ENCODE measurements around the gene CDHR4. TPM values are rescaled to one million over a fixed set of nuclear protein-coding genes. Genes with fewer than 3 reads are reported as not detected.

CDHR4 gene
- total and polyA plus RNA-seq, 9 of the 15 experiments (the other 6 are each of a cell fraction or from before 2014, with no cell fraction given): 0.21 TPM; not detected in 8

DNA sequence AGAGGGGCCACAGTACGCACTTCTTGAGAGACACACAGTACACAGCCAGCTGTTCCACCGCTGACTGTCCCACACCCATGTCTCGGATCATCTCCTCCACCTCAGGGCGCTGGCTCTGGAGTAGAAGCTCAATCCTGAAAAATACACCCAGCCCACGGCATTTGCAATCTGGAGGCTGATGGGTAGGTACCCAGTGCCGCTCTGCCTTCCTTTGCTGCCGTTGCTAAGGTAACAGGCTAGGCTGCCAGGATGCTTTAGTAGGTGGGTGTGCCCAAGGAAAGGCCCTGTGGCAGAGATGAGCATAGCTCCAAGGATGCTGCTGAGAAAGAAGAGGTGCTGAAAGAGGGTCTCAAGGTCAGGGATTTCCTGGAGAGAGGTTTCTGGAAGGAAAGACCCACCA is 42.1 kb upstream of the CDHR4 start:
- H3K4me3 ChIP-seq: no peak overlapping the region
- ChIA-PET POLR2A (no interaction called here), CTCF (ENCODE audit: low intra/inter-chr PET ratio) (interaction anchor here (1.7 kb wide), 1 partner anchor 65 kb away, joined by 7 read pairs; no protein-coding TSS in a partner anchor)
- no peak overlapping the region for H3K27ac ChIP-seq (ENCODE audit: extremely low read depth, low read depth, low read length)
- WGBS (ENCODE audit: insufficient coverage, low coverage, missing lambda C conversion rate): 80% methylated on average over 7 of the region's 7 CpGs
- H3K36me3 ChIP-seq (ENCODE audit: control insufficient read depth, insufficient read depth, low read length): peaks cover 68% of the 10 kb centered on the region
- no peaks in the 10 kb centered on the region for H3K9me3 ChIP-seq (replicated peaks; ENCODE audit: control insufficient read depth, insufficient read depth, low read depth, low read length)
- ATAC-seq (no peak), FAIRE-seq (no peak), DNase-seq (ENCODE audit: extremely low read depth in 1 of 4, low spot score in 3 of 4) (no peak)
- peak; percentile 22; the same call in 1 of the 2 replicates for TF ChIP-seq RFX1 (IDR thresholded peaks at IDR 0.05)
- TF ChIP-seq TEAD4 (IDR thresholded peaks at IDR 0.05; ENCODE audit: low read length): no peak
- no peak for TF ChIP-seq TEAD4 (CRISPR knock-in tag; IDR thresholded peaks at IDR 0.05; ENCODE audit: borderline replicate concordance)
- no TSS peak for BruUV-seq (replicated peaks)
- no peak overlapping the region for H3K4me2 ChIP-seq (ENCODE audit: insufficient read depth, low read length)
- H3K9me1 ChIP-seq (ENCODE audit: control insufficient read depth, insufficient read depth, low read length): no peaks in the 10 kb centered on the region
- no peak overlapping the region for H3K9ac ChIP-seq (ENCODE audit: insufficient read depth in 1 of 2, low read depth in 2 of 2, low read length in 2 of 2)
- H3K4me1 ChIP-seq (replicated peaks in 1 of 2; ENCODE audit: control insufficient read depth in 2 of 2, insufficient read depth in 2 of 2, low read length in 2 of 2): no peaks in the 10 kb centered on the region; a peak in 1 of 5 replicates
- no peaks in the 10 kb centered on the region for H3K27me3 ChIP-seq (ENCODE audit: control insufficient read depth in 2 of 2, insufficient read depth in 2 of 2, low read length in 2 of 2)
- no peak overlapping the region for H2AFZ ChIP-seq (ENCODE audit: low read depth, low read length)
- in situ Hi-C loops (cut with MboI): loop anchor here (5.0 kb wide), 1 partner anchor 140 kb away; no protein-coding TSS in a partner anchor
- intact Hi-C loops (cut with micrococcal nuclease): loop anchor here (1.0 kb wide), 1 partner anchor 64 kb away; no protein-coding TSS in a partner anchor
- no peaks in the 10 kb centered on the region for H4K20me1 ChIP-seq (replicated peaks; ENCODE audit: control insufficient read depth, insufficient read depth, low read length)
- no peaks in the 10 kb centered on the region for H3K79me2 ChIP-seq (ENCODE audit: control insufficient read depth, insufficient read depth, low read length)

- DNase-seq (ENCODE audit: extremely low read depth in 1 of 4, low spot score in 3 of 4): peak; percentile 28 to 50 (median 33)
- no peaks in the 10 kb centered on the region for H4K20me1 ChIP-seq (replicated peaks; ENCODE audit: control insufficient read depth, insufficient read depth, low read length)
- ChIA-PET POLR2A (no interaction called here), CTCF (ENCODE audit: low intra/inter-chr PET ratio) (interaction anchor here (1.7 kb wide), 1 partner anchor 65 kb away, joined by 7 read pairs; no protein-coding TSS in a partner anchor)
- intact Hi-C loops (cut with micrococcal nuclease) (loop anchor here (1.0 kb wide), 1 partner anchor 65 kb away; no protein-coding TSS in a partner anchor), in situ Hi-C loops (cut with MboI) (loop anchor here (5.0 kb wide), 1 partner anchor 139 kb away; no protein-coding TSS in a partner anchor)
- H3K9me3 ChIP-seq (replicated peaks; ENCODE audit: control insufficient read depth, insufficient read depth, low read depth, low read length): no peaks in the 10 kb centered on the region
- peak; percentile 78 for FAIRE-seq
- ATAC-seq: peak; percentile 80
- no peaks in the 10 kb centered on the region for H3K27me3 ChIP-seq (ENCODE audit: control insufficient read depth in 2 of 2, insufficient read depth in 2 of 2, low read length in 2 of 2)
- H3K79me2 ChIP-seq (ENCODE audit: control insufficient read depth, insufficient read depth, low read length): no peaks in the 10 kb centered on the region
- no peak overlapping the region for H3K27ac ChIP-seq (ENCODE audit: extremely low read depth, low read depth, low read length)
- no peak overlapping the region for H3K4me3 ChIP-seq
- BruUV-seq (replicated peaks): no TSS peak
- no peaks in the 10 kb centered on the region; a peak in 1 of 5 replicates for H3K4me1 ChIP-seq (replicated peaks in 1 of 2; ENCODE audit: control insufficient read depth in 2 of 2, insufficient read depth in 2 of 2, low read length in 2 of 2)
- no peak overlapping the region for H3K4me2 ChIP-seq (ENCODE audit: insufficient read depth, low read length)
- no peaks in the 10 kb centered on the region for H3K9me1 ChIP-seq (ENCODE audit: control insufficient read depth, insufficient read depth, low read length)
- H3K36me3 ChIP-seq (ENCODE audit: control insufficient read depth, insufficient read depth, low read length): peaks cover 69% of the 10 kb centered on the region
- H2AFZ ChIP-seq (ENCODE audit: low read depth, low read length): no peak overlapping the region
- H3K9ac ChIP-seq (ENCODE audit: insufficient read depth in 1 of 2, low read depth in 2 of 2, low read length in 2 of 2): no peak overlapping the region
- TF ChIP-seq SMARCE1 (IDR thresholded peaks at IDR 0.05) (no peak), HDGF (IDR thresholded peaks at IDR 0.05) (0 out of 2 replicates have a peak, but pooled peaks have one; percentile 25), RAD21 (CRISPR knock-in tag; conservative IDR thresholded peaks at IDR 0.05 in 1 of 2, IDR thresholded peaks at IDR 0.05 in 1 of 2) (peak; percentile 53 to 63)
- TF ChIP-seq, protein P1, sequence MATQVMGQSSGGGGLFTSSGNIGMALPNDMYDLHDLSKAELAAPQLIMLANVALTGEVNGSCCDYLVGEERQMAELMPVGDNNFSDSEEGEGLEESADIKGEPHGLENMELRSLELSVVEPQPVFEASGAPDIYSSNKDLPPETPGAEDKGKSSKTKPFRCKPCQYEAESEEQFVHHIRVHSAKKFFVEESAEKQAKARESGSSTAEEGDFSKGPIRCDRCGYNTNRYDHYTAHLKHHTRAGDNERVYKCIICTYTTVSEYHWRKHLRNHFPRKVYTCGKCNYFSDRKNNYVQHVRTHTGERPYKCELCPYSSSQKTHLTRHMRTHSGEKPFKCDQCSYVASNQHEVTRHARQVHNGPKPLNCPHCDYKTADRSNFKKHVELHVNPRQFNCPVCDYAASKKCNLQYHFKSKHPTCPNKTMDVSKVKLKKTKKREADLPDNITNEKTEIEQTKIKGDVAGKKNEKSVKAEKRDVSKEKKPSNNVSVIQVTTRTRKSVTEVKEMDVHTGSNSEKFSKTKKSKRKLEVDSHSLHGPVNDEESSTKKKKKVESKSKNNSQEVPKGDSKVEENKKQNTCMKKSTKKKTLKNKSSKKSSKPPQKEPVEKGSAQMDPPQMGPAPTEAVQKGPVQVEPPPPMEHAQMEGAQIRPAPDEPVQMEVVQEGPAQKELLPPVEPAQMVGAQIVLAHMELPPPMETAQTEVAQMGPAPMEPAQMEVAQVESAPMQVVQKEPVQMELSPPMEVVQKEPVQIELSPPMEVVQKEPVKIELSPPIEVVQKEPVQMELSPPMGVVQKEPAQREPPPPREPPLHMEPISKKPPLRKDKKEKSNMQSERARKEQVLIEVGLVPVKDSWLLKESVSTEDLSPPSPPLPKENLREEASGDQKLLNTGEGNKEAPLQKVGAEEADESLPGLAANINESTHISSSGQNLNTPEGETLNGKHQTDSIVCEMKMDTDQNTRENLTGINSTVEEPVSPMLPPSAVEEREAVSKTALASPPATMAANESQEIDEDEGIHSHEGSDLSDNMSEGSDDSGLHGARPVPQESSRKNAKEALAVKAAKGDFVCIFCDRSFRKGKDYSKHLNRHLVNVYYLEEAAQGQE (IDR thresholded peaks at IDR 0.05; ENCODE audit: borderline replicate concordance): peak; percentile 64; the same call in 1 of the 2 replicates
- TF ChIP-seq, protein P1 (CRISPR knock-in tag; IDR thresholded peaks at IDR 0.05; ENCODE audit: low read depth): no peak
Observed at GRCh38 chr3:49841126-49841696, 41.5 kb upstream of the CDHR4 start.
